Astrocyte (in vitro differentiated cells and primary cell): ENCODE measurements around the gene MACO1.

Experiments used
- EZH2 ChIP-seq: IDR thresholded peaks from 2 replicates; pipeline ENCODE4 v1.6.1; 2012; ENCODE audit warnings: mild to moderate bottlenecking, low read length, inconsistent platforms; ENCODE audit not compliant: insufficient read depth
- TF ChIP-seq, protein P1 (sequence below): IDR thresholded peaks from 2 replicates; pipeline ENCODE4 v1.5.1; 2011; ENCODE audit warnings: low read depth, mild to moderate bottlenecking, inconsistent platforms, low read length, moderate library complexity; ENCODE audit not compliant: insufficient read depth

- TF ChIP-seq, protein P1, sequence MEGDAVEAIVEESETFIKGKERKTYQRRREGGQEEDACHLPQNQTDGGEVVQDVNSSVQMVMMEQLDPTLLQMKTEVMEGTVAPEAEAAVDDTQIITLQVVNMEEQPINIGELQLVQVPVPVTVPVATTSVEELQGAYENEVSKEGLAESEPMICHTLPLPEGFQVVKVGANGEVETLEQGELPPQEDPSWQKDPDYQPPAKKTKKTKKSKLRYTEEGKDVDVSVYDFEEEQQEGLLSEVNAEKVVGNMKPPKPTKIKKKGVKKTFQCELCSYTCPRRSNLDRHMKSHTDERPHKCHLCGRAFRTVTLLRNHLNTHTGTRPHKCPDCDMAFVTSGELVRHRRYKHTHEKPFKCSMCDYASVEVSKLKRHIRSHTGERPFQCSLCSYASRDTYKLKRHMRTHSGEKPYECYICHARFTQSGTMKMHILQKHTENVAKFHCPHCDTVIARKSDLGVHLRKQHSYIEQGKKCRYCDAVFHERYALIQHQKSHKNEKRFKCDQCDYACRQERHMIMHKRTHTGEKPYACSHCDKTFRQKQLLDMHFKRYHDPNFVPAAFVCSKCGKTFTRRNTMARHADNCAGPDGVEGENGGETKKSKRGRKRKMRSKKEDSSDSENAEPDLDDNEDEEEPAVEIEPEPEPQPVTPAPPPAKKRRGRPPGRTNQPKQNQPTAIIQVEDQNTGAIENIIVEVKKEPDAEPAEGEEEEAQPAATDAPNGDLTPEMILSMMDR, result no peak
- no peak for TF ChIP-seq EZH2
Observed at GRCh38 chr1:25484533-25484932, 53.8 kb downstream of the MACO1 start.
